ENCODE data around the gene UBQLN4. TPM values are rescaled to one million over a fixed set of nuclear protein-coding genes. Genes with fewer than 3 reads are reported as not detected.
"Not testable (repeated sequence)": the region's sequence is repeated elsewhere in the genome, so short reads cannot be mapped to it uniquely, and the experiment has no call there.

Gene UBQLN4
- polyA plus RNA-seq, 3 donors: 53.3 to 57.8 (median 53.7) TPM

GRCh38 chr1:156083800-156084790 is 30.5 kb upstream of the UBQLN4 start:
- no peak for DNase-seq (ENCODE audit: extremely low read depth in 1 of 11, low read depth in 9 of 11, low spot score in 4 of 11)

GRCh38 chr1:156082309-156083091 is 28.9 kb upstream of the UBQLN4 start, which contains the start of gene MEX3A:
TSS of gene MEX3A (minus strand) at chr1:156082465. CDS start at chr1:156081998, 467 bp downstream.
- peak in 9 of 11 donors; percentile 82 to 90 (median 86) for DNase-seq (ENCODE audit: extremely low read depth in 1 of 11, low read depth in 9 of 11, low spot score in 4 of 11)

GRCh38 chr1:156081917-156082308 is 28.3 kb upstream of the UBQLN4 start:
- DNase-seq (ENCODE audit: extremely low read depth in 1 of 11, low read depth in 9 of 11, low spot score in 4 of 11): peak in 2 of 11 donors; percentile 69 to 70

GRCh38 chr1:156081180-156081916 is 27.8 kb upstream of the UBQLN4 start:
- no peak for DNase-seq (ENCODE audit: extremely low read depth in 1 of 11, low read depth in 9 of 11, low spot score in 4 of 11)

- no peak for DNase-seq (ENCODE audit: extremely low read depth in 1 of 11, low read depth in 9 of 11, low spot score in 4 of 11)
Measured at GRCh38 chr1:156080863-156081179, 27.2 kb upstream of the UBQLN4 start.

- no peak for DNase-seq (ENCODE audit: extremely low read depth in 1 of 11, low read depth in 9 of 11, low spot score in 4 of 11)
Measured at GRCh38 chr1:156080241-156080862, 26.8 kb upstream of the UBQLN4 start.

- no peak for DNase-seq (ENCODE audit: extremely low read depth in 1 of 11, low read depth in 9 of 11, low spot score in 4 of 11)
Measured at GRCh38 chr1:156079762-156080161, 26.2 kb upstream of the UBQLN4 start.

GRCh38 chr1:156078728-156079127 is 25.1 kb upstream of the UBQLN4 start:
- DNase-seq (ENCODE audit: extremely low read depth in 1 of 11, low read depth in 9 of 11, low spot score in 4 of 11): no peak

- DNase-seq (ENCODE audit: extremely low read depth in 1 of 11, low read depth in 9 of 11, low spot score in 4 of 11): no peak
Measured at GRCh38 chr1:156077430-156077760, 23.8 kb upstream of the UBQLN4 start.

GRCh38 chr1:156076609-156077429 is 23.2 kb upstream of the UBQLN4 start:
- DNase-seq (ENCODE audit: extremely low read depth in 1 of 11, low read depth in 9 of 11, low spot score in 4 of 11): no peak

- no peak for DNase-seq (ENCODE audit: extremely low read depth in 1 of 11, low read depth in 9 of 11, low spot score in 4 of 11)
Measured at GRCh38 chr1:156075775-156076204, 22.2 kb upstream of the UBQLN4 start.

- DNase-seq (ENCODE audit: extremely low read depth in 1 of 11, low read depth in 9 of 11, low spot score in 4 of 11): no peak
Measured at GRCh38 chr1:156075162-156075561, 21.6 kb upstream of the UBQLN4 start.

- no peak for DNase-seq (ENCODE audit: extremely low read depth in 1 of 11, low read depth in 9 of 11, low spot score in 4 of 11)
Measured at GRCh38 chr1:156074661-156075060, 21.1 kb upstream of the UBQLN4 start.

GRCh38 chr1:156073740-156074139 is 20.1 kb upstream of the UBQLN4 start:
- DNase-seq (ENCODE audit: extremely low read depth in 1 of 11, low read depth in 9 of 11, low spot score in 4 of 11): no peak

GRCh38 chr1:156073110-156073687 is 19.6 kb upstream of the UBQLN4 start:
- no peak for DNase-seq (ENCODE audit: extremely low read depth in 1 of 11, low read depth in 9 of 11, low spot score in 4 of 11)

GRCh38 chr1:156072251-156072650 is 18.7 kb upstream of the UBQLN4 start:
- DNase-seq (ENCODE audit: extremely low read depth in 1 of 11, low read depth in 9 of 11, low spot score in 4 of 11): no peak

- DNase-seq (ENCODE audit: extremely low read depth in 1 of 11, low read depth in 9 of 11, low spot score in 4 of 11): not testable (repeated sequence)
Measured at GRCh38 chr1:156071332-156071816, 17.8 kb upstream of the UBQLN4 start.

GRCh38 chr1:156070548-156070947 is 16.9 kb upstream of the UBQLN4 start:
- no peak for DNase-seq (ENCODE audit: extremely low read depth in 1 of 11, low read depth in 9 of 11, low spot score in 4 of 11)

Data from renal cortex interstitium (tissue), 11 donors.